Testis (tissue), 2 donors: ENCODE data around the gene ERBB2.

Source experiments
- CTCF ChIP-seq, 3 experiments: fragments of 450-650 bp in 2 of 3; fragments of 200-600 bp in 1 of 3; sonication (generic) in 1 of 3; IDR thresholded peaks; one replicate each; pipeline ENCODE4 v1.5.1; 2016 to 2019; ENCODE audit warnings: antibody characterized with exemption in 3 of 3, mild to moderate bottlenecking in 2 of 3, moderate library complexity in 1 of 3
- POLR2A ChIP-seq: fragments of 450-650 bp; IDR thresholded peaks from one replicate; pipeline ENCODE4 v1.6.1; 2017; ENCODE audit warnings: antibody characterized with exemption, mild to moderate bottlenecking, moderate library complexity

GRCh38 chr17:39669897-39670735, 29.7 kb upstream of the ERBB2 start:
- TF ChIP-seq CTCF (IDR thresholded peaks at IDR 0.05) (no peak), POLR2A (no peak)
